Stimulated activated CD4-positive, alpha-beta T cell treated with anti-CD3 and anti-CD28 coated beads, Interleukin-15, amount 100 ng/mL, for 48 hours (primary cell): ENCODE measurements around the gene CRYBG3.
A peak's percentile ranks its signal among the peaks of the same experiment; 100 is the strongest.

Experiments
- DNase-seq, 2 donors: peaks; one replicate each; pipeline ENCODE4 v3.0.0-alpha.2; 2020; ENCODE audit warnings: low read depth in 2 of 2

CRYBG3 gene

DNA sequence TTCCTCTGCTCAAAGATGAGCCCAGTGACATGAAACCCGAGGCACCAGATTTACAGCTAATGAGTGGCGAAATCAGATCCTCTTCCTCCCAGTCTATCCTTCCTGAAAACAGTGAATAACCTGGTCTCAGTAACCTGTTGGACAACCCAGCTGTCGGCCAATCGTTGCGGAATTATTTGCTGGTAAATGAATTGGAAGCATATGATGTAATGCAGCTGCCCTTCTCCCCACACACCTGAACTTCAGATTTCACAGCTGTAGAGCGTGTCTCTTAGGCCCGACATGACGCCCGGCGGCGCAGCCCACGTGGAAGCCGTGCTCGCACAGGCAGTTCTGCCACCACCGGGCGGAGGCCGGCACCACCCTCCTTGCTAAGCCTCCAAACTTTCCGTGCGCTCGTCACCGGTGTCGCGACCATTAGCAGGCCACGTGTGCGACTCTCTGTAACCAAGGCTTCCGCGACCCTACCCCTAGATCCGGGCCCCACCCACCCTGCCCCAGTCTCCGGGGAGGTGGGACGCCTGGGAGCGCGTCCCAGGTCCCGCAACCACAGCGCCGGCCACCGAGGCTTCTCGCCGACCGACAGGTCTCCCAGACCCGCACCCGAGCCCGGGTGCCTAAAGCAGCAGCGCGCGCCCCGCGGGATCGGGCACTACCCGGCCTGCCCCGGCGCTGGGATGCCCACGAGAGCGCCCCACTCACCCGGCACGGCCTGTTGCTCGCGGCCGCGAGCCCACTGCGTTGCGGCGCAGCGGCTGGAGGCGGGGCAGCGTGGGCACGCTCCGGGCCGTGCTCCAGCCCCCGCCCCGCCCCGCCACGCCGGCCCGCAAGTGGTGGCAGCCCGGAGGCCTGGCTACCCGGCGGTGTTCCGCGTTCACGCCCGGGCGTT lies 150.1 kb downstream of the CRYBG3 start, which contains the start of gene RIOX2:
RIOX2 (minus strand) TSS at position 753 of the 889 bp plus-strand sequence. CDS start 4,838 bp downstream, outside the sequence.
- DNase-seq: peak; percentile 73

DNA sequence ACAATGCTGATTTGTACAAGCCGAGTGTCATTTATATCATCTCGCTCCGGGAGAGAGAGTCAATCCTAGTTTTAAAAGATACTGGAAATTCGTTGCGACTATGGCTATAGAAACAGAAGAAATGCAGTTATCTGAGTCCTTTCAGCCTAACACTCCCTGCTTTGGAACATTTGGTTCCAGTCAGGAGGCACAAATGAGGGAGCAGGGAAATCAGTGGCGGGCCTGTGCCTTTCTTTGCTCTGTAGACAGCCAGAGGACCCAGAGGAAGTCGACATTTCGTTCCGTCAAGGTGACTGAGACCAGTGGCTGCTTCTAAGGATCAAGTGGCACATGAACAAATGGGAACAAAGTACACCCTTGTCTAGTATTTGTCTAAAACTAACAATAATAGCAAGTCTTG lies 151.2 kb downstream of the CRYBG3 start:
- no peak for DNase-seq

GRCh38 chr3:97974996-97975395 lies 153.2 kb downstream of the CRYBG3 start:
- no peak for DNase-seq

DNA sequence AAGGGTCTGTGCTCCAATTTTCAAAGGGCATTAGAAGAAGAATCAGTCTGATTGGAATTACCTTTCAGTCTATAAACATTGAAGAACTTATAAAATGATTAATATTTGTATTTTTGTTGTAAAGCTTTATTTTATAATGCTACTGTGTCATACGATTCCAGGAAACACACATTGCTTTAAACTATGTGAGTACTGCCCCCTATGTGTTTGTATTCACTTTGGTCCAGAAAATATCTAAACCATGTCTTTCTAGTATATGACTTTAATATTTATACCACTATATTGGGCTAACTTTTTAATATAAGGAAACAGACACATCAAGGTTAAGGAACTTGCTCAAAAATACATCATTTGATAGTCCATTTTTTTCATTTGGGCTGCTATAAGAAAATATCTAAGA lies 153.7 kb downstream of the CRYBG3 start:
- no peak for DNase-seq

DNA sequence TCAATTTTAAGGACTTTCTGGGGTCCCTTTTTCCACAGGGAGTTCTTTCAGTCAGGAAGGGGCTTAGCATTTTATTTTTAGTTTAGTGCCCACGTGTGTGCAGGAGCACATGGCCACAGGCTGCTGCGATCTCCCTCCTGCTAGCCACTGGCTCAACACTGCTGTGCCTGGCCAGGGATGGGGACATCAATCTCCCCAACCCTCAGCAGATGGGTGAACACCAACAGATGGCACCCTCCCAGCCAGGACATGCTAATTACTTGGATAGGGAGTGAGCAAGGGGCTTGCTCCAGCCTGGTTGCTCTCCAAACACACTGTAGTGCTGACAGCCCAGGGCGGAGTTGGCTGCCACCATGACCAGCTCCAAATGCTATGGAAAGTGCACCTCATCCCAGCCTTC lies 157.8 kb downstream of the CRYBG3 start:
- no peak for DNase-seq

DNA sequence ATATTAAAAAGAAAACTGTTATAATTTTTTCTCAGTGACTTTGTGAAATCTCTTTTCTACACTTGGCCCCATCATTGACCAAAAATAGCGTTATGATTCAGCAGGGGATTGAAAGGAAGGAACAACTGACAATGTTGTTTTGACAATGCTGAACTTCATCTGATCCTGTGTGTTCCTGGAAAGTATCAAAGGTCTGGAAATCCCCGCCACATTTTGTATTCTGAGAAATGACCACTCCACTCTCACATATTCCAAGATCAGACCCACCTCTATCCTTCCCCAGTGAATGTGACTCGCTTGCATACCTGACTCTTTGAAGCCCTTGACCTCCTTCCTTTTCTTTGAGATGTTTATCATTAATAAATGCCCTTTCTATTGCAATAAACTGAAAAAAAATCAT lies 160.1 kb downstream of the CRYBG3 start:
- DNase-seq: no peak

- DNase-seq: no peak
Measured at GRCh38 chr3:97983933-97984491, 162.2 kb downstream of the CRYBG3 start.

GRCh38 chr3:97987306-97987705 lies 165.5 kb downstream of the CRYBG3 start:
- DNase-seq: no peak

GRCh38 chr3:97988784-97989568 lies 167.2 kb downstream of the CRYBG3 start:
- DNase-seq: no peak

- DNase-seq: no peak
Measured at GRCh38 chr3:97990624-97991292, 168.9 kb downstream of the CRYBG3 start.

DNA sequence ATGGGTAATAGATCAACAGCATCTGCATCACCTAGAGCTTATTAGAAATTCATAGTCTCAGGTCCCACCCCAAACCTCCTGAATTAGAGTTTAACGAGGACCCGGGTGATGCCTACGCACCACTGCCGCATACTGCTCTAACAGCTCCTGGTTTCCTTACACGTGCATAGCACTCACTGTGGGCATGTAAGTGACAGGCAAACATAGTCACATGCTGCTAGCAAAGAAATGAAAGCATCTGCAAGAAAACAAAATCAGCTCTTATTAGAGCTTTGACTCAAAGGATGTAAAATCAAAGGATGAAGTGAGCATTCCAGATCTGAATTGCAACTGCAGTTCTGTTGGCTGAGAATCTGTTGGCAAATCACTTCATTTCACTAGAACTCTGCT lies 169.5 kb downstream of the CRYBG3 start:
- DNase-seq: no peak

GRCh38 chr3:97992547-97993173 lies 170.8 kb downstream of the CRYBG3 start:
- DNase-seq: no peak

DNA sequence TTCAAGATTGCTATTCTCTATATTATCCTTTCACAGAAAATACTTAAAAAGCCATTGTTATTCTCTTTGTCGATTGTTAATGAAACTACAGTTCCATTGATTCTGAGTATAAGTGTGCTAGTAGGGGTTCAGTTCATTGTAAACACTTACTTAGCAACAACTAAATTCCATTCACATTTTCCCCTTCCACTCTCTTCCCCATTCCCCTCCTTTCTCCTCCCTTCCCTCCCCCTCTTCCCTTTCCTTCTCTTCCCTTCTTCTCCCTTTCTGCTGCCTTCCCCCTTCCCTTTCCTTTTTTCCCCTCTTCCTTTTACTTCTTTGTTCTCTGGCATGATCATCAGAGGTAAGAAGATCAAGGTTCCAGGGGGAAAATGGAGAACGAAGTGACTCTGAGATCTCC lies 171.7 kb downstream of the CRYBG3 start:
- DNase-seq: no peak

GRCh38 chr3:97994328-97994945 lies 172.6 kb downstream of the CRYBG3 start:
- DNase-seq: no peak
